T-helper 17 cell (primary cell): ENCODE data around the gene ACBD4. TPM values are rescaled to one million over a fixed set of nuclear protein-coding genes. Genes with fewer than 3 reads are reported as not detected.

Experiments used
- total RNA-seq, 4 donors: library from RNA in 2 of 4; stranded (reverse) in 2 of 4; gene quantifications; one replicate each; pipeline ENCODE4 v1.2.3 and lab custom pipeline; 2022 to 2026

Gene ACBD4
- total RNA-seq, 2 donors from 2014 or later: 13.6 to 18.9 TPM

Other genes starting within 250 kb of the ACBD4 start
- gene EFTUD2, start 236.2 kb upstream of the ACBD4 start, total RNA-seq: 100 to 1,000 TPM; 109 to 133 TPM
- gene GFAP, start 220.2 kb upstream of the ACBD4 start, total RNA-seq: under 1 TPM in 1 of 2 donors, not detected in 1; 0.18 TPM
- under 1 TPM in 1 of 2 donors, not detected in 1; 0.08 TPM for gene KIF18B, start 187.9 kb upstream of the ACBD4 start, total RNA-seq
- gene C1QL1, start 167.4 kb upstream of the ACBD4 start, total RNA-seq: not detected
- gene DCAKD, start 84.1 kb upstream of the ACBD4 start, total RNA-seq: 10 to 100 TPM; 13.5 to 20.3 TPM
- 10 to 100 TPM; 78.2 to 85.9 TPM for gene NMT1, start 74.4 kb upstream of the ACBD4 start, total RNA-seq
- 1 to 10 TPM; 3.7 to 5.0 TPM for gene PLCD3, start 3.2 kb upstream of the ACBD4 start, total RNA-seq
- gene HEXIM1, start 12.8 kb downstream of the ACBD4 start, total RNA-seq: 10 to 100 TPM; 52.4 to 71.8 TPM
- gene HEXIM2, start 26.2 kb downstream of the ACBD4 start, total RNA-seq: 10 to 100 TPM in 1 of 2 donors, 1 to 10 TPM in 1; 1.5 to 12.3 TPM
- gene FMNL1, start 86.2 kb downstream of the ACBD4 start, total RNA-seq: 100 to 1,000 TPM; 509 to 550 TPM
- gene SPATA32, start 126.4 kb downstream of the ACBD4 start, total RNA-seq: under 1 TPM in 1 of 2 donors, not detected in 1; 0.17 TPM
- gene MAP3K14, start 181.3 kb downstream of the ACBD4 start, total RNA-seq: 10 to 100 TPM; 43.8 to 49.1 TPM